ENCODE measurements around the gene XNDC1N.

XNDC1N gene

GRCh38 chr11:71927820-71928736 lies at the start of gene XNDC1N:
XNDC1N (minus strand) TSS chr11:71928594; CDS start chr11:71923353, 5,241 bp downstream.
- TF ChIP-seq, protein P1, sequence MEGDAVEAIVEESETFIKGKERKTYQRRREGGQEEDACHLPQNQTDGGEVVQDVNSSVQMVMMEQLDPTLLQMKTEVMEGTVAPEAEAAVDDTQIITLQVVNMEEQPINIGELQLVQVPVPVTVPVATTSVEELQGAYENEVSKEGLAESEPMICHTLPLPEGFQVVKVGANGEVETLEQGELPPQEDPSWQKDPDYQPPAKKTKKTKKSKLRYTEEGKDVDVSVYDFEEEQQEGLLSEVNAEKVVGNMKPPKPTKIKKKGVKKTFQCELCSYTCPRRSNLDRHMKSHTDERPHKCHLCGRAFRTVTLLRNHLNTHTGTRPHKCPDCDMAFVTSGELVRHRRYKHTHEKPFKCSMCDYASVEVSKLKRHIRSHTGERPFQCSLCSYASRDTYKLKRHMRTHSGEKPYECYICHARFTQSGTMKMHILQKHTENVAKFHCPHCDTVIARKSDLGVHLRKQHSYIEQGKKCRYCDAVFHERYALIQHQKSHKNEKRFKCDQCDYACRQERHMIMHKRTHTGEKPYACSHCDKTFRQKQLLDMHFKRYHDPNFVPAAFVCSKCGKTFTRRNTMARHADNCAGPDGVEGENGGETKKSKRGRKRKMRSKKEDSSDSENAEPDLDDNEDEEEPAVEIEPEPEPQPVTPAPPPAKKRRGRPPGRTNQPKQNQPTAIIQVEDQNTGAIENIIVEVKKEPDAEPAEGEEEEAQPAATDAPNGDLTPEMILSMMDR (IDR thresholded peaks at IDR 0.05; ENCODE audit: low read depth, low read length): no peak
- peak within 1 kb of the TSS; percentile 99 for H3K4me3 ChIP-seq (ENCODE audit: low read depth, low read length)

DNA sequence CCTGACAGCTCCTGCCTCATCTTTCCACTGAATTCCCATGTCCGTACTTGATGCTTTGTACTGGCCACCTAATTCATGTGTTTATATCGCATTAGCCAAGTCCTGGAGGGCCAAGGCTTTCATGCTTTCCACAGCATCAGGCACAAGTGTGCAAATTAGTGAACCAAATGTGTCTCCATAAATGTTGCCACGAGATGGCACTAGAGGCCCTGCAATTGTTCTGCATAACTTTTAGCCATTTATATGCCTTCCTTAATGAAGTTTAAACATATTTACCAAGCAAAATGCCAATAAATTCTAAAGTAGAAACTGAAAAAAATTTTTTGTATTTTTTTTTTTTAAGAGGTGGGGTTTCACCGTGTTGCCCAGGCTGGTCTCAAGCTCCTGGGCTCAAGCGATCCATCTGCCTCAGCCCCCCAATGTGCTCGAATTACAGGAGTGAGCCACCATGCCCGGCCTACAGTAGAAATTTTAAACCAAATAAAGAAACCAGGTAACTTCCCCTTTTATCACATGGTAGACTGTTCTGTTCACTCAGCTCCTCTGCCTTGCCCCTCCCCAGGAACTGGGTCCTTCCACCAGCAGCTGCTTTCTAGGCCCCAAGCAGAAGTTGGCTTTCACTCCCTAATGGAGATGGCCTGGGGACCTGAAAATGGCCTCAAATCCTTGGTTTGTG lies 49.5 kb upstream of the XNDC1N start:
- no peak overlapping the region for H3K4me3 ChIP-seq (ENCODE audit: low read depth, low read length)
- TF ChIP-seq, protein P1 (IDR thresholded peaks at IDR 0.05; ENCODE audit: low read depth, low read length): peak; percentile 55

DNA sequence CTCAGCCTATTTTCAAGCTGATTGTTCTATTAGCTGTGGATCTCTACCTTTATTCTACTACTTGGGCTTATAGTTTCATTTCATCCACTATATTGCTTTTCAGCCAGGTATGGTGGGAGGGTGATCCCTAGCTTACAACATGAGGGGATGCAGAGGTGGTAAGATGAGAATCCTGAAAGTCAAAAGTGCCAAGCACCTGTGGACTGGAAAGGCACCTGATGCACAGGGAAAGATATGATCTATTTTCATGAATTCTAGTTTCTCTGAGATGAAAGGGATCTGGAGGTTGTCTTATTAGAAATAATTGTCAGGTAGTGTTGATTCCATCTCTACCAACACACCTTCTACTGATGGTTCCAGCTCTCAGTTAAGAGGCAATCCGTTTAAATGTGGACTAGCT lies 48.7 kb upstream of the XNDC1N start:
- TF ChIP-seq, protein P1 (IDR thresholded peaks at IDR 0.05; ENCODE audit: low read depth, low read length): no peak
- H3K4me3 ChIP-seq (ENCODE audit: low read depth, low read length): no peak overlapping the region

- TF ChIP-seq, protein P1 (IDR thresholded peaks at IDR 0.05; ENCODE audit: low read depth, low read length): no peak
These were observed 48.2 kb upstream of the XNDC1N start for GRCh38 chr11:71976551-71976950.

DNA sequence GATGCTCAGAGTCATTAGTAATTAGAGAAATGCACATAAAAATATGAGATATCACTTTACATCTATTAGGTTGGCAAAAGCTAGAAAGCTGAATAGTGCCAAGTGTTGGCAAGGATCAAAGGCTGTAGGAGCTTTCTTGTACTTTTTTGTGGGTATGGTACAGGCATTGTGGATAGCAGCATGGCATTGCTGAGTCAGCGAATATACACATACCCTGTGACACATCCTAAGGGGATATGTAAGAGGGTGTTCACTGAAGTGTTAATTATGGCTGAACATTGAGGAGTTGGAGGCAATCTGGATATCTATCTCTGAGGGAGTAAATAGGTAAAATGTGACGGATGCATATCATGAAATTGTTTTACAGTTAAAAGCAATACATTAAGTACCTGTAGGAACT lies 43.3 kb upstream of the XNDC1N start:
- TF ChIP-seq, protein P1 (IDR thresholded peaks at IDR 0.05; ENCODE audit: low read depth, low read length): no peak
- no peak overlapping the region for H3K4me3 ChIP-seq (ENCODE audit: low read depth, low read length)

More at GRCh38 chr11:71976551-71976950, 48.2 kb upstream of the XNDC1N start:
- H3K4me3 ChIP-seq (ENCODE audit: low read depth, low read length): no peak overlapping the region

DNA sequence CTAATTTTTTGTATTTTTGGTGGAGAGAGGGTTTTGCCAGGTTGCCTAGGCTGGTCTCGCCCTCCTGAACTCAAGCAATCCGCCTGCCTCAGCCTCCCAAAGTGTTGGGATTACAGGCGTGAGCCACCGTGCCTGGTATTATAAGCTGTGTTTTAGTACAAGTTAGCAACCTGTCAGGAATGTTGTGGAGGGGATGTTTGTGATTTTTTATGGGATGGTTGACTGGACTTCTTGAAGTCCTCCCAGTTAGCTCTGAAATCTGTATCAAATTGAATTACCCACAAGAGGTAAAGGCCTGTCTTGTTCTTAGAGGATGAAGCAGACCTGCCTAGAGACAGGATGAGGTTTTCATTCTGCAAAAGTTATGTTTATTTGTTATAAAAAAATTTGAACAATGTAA lies 36.2 kb upstream of the XNDC1N start:
- H3K4me3 ChIP-seq (ENCODE audit: low read depth, low read length): no peak overlapping the region
- TF ChIP-seq, protein P1 (IDR thresholded peaks at IDR 0.05; ENCODE audit: low read depth, low read length): no peak

GRCh38 chr11:71963468-71963867 lies 35.1 kb upstream of the XNDC1N start:
- TF ChIP-seq, protein P1 (IDR thresholded peaks at IDR 0.05; ENCODE audit: low read depth, low read length): no peak
- no peak overlapping the region for H3K4me3 ChIP-seq (ENCODE audit: low read depth, low read length)

Data from WI38 (cell line).